ENCODE data around the gene TP53I11. TPM values are rescaled to one million over a fixed set of nuclear protein-coding genes. Genes with fewer than 3 reads are reported as not detected.

TP53I11 gene
- total RNA-seq, 1 experiment from 2014 or later, result 0.20 TPM

- no peak for DNase-seq (ENCODE audit: extremely low read depth, low read depth)
Observed at GRCh38 chr11:44960200-44960845, 9.6 kb upstream of the TP53I11 start.

GRCh38 chr11:44959064-44959463 lies 8.4 kb upstream of the TP53I11 start:
- no peak for DNase-seq (ENCODE audit: extremely low read depth, low read depth)

- no peak for DNase-seq (ENCODE audit: extremely low read depth, low read depth)
Observed at GRCh38 chr11:44957776-44958564, 7.3 kb upstream of the TP53I11 start.

- DNase-seq (ENCODE audit: extremely low read depth, low read depth), result no peak
Observed at GRCh38 chr11:44957040-44957515, 6.4 kb upstream of the TP53I11 start.

- no peak for DNase-seq (ENCODE audit: extremely low read depth, low read depth)
Observed at GRCh38 chr11:44955015-44955738, 4.5 kb upstream of the TP53I11 start.

GRCh38 chr11:44954051-44954906 lies 3.6 kb upstream of the TP53I11 start:
- no peak for DNase-seq (ENCODE audit: extremely low read depth, low read depth)

- no peak for DNase-seq (ENCODE audit: extremely low read depth, low read depth)
Observed at GRCh38 chr11:44952500-44953260, 2.0 kb upstream of the TP53I11 start.

GRCh38 chr11:44952082-44952481 lies 1.4 kb upstream of the TP53I11 start:
- no peak for DNase-seq (ENCODE audit: extremely low read depth, low read depth)

GRCh38 chr11:44950031-44950624 lies 555 bp downstream of the TP53I11 start:
- no peak for DNase-seq (ENCODE audit: extremely low read depth, low read depth)

- no peak for DNase-seq (ENCODE audit: extremely low read depth, low read depth)
Observed at GRCh38 chr11:44949160-44950030, 1.3 kb downstream of the TP53I11 start.

GRCh38 chr11:44948155-44948554 lies 2.5 kb downstream of the TP53I11 start:
- DNase-seq (ENCODE audit: extremely low read depth, low read depth), result no peak

GRCh38 chr11:44947114-44947513 lies 3.6 kb downstream of the TP53I11 start:
- DNase-seq (ENCODE audit: extremely low read depth, low read depth), result no peak

GRCh38 chr11:44946263-44946662 lies 4.4 kb downstream of the TP53I11 start:
- no peak for DNase-seq (ENCODE audit: extremely low read depth, low read depth)

GRCh38 chr11:44945666-44946065 lies 5.0 kb downstream of the TP53I11 start:
- DNase-seq (ENCODE audit: extremely low read depth, low read depth), result no peak

GRCh38 chr11:44944853-44945235 lies 5.8 kb downstream of the TP53I11 start:
- no peak for DNase-seq (ENCODE audit: extremely low read depth, low read depth)

- no peak for DNase-seq (ENCODE audit: extremely low read depth, low read depth)
Observed at GRCh38 chr11:44944181-44944852, 6.4 kb downstream of the TP53I11 start.

- no peak for DNase-seq (ENCODE audit: extremely low read depth, low read depth)
Observed at GRCh38 chr11:44943696-44944095, 7.0 kb downstream of the TP53I11 start.

GRCh38 chr11:44943118-44943517 lies 7.6 kb downstream of the TP53I11 start:
- no peak for DNase-seq (ENCODE audit: extremely low read depth, low read depth)

All from NCI-H460 (cell line).